Vagina (tissue), 2 donors: ENCODE results near the gene MBD5. TPM values are rescaled to one million over a fixed set of nuclear protein-coding genes. Genes with fewer than 3 reads are reported as not detected.

Experiments used
- DNase-seq, 2 donors: peaks; one replicate each; pipeline ENCODE4 v3.0.0-alpha.2; 2017; ENCODE audit errors: extremely low spot score in 2 of 2
- H3K27ac ChIP-seq: fragments of 200-600 bp; sonication (generic); one replicate; pipeline ENCODE4 v1.5.1; 2019
- H3K27me3 ChIP-seq: fragments of 200-600 bp; sonication (generic); one replicate; pipeline ENCODE4 v1.5.1; 2019
- H3K36me3 ChIP-seq, 2 donors: fragments of 200-600 bp; sonication (generic); one replicate each; pipeline ENCODE4 v1.5.1; 2017 to 2019
- H3K4me1 ChIP-seq: fragments of 200-600 bp; sonication (generic); one replicate; pipeline ENCODE4 v1.5.1; 2019
- H3K4me3 ChIP-seq, 2 donors: fragments of 200-600 bp; sonication (generic); 1 replicate in 1 of 2; 2 replicates in 1 of 2; pipeline ENCODE4 v1.5.1; 2016 to 2019
- H3K9me3 ChIP-seq: fragments of 200-600 bp; sonication (generic); one replicate; pipeline ENCODE4 v1.5.1; 2019
- POLR2A ChIP-seq, 2 donors: fragments of 450-650 bp; IDR thresholded peaks; one replicate each; pipeline ENCODE4 v1.6.1; 2017; ENCODE audit warnings: antibody characterized with exemption in 2 of 2, mild to moderate bottlenecking in 2 of 2, moderate library complexity in 2 of 2
- POLR2AphosphoS5 ChIP-seq, 2 donors: sonication (generic); formaldehyde crosslinking; IDR thresholded peaks; one replicate each; pipeline ENCODE4 v1.9.0; 2017; ENCODE audit warnings: antibody characterized with exemption in 2 of 2, mild to moderate bottlenecking in 2 of 2, low read depth in 1 of 2; ENCODE audit not compliant: insufficient read depth in 1 of 2
- intact Hi-C: fragments of 100-400 bp; cut with DNase I; formaldehyde crosslinking; loops from one replicate; pipeline ENCODE4 v1.15.1; 2023
- total RNA-seq: library from RNA; depleted of rRNA; stranded (reverse); fragments of >200 nt; gene quantifications from one replicate; pipeline ENCODE4 v1.2.3, GENCODE V29; 2016
- TF ChIP-seq, protein P1 (sequence below), 3 experiments: fragments of 450-650 bp in 2 of 3; fragments of 200-600 bp in 1 of 3; sonication (generic) in 1 of 3; IDR thresholded peaks; one replicate each; pipeline ENCODE4 v1.5.1; 2017 to 2019; ENCODE audit warnings: antibody characterized with exemption in 3 of 3, mild to moderate bottlenecking in 2 of 3, moderate library complexity in 2 of 3

Gene MBD5
- total RNA-seq, 1 donor from 2014 or later, result 32.7 TPM

DNA sequence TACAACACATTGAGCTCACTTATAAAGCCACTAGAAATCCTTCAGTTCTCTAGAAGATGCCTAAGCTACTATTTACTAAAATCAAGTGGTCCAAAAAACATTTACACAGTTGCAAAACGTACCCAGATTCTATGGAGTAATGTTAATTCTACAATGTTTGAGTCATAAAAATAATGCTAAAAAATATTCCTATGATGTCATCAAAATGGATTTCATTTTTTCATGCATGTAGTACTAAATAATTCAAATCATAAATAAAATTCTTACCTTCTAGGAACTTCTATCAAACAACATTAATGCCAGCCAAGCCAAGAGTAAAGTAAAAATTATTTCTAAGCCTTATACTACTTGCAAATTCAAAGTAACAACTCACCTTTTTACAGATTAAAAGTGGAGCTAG lies 454.7 kb downstream of the MBD5 start:
- no peak overlapping the region for H3K27ac ChIP-seq

DNA sequence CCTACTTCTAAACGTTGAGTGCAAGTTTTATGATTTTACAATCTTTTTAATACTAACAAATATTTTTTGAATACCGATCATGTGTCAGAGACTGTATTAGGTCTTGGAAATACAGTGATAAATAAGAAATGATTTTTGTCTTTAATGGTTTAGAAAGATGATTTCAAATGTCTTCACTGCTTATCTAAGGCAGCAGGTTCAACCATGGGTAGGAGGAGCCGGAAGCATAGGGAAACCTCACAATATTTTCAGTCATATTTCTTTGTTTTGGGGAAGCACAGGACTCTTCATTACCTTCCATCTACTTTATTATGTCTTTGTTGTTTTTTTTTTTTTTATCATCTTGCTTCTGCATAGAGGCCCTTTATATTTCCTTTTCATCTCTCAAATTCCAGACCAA lies 458.5 kb downstream of the MBD5 start:
- intact Hi-C loops, result no loop called here
- no peak for DNase-seq
- Histone ChIP-seq H3K4me1 (no peaks in the 10 kb centered on the region), H3K27me3 (no peaks in the 10 kb centered on the region), H3K4me3 (no peak overlapping the region), H3K27ac (no peak overlapping the region), H3K36me3 (no peaks in the 10 kb centered on the region), H3K9me3 (no peaks in the 10 kb centered on the region)
- TF ChIP-seq, protein P1, sequence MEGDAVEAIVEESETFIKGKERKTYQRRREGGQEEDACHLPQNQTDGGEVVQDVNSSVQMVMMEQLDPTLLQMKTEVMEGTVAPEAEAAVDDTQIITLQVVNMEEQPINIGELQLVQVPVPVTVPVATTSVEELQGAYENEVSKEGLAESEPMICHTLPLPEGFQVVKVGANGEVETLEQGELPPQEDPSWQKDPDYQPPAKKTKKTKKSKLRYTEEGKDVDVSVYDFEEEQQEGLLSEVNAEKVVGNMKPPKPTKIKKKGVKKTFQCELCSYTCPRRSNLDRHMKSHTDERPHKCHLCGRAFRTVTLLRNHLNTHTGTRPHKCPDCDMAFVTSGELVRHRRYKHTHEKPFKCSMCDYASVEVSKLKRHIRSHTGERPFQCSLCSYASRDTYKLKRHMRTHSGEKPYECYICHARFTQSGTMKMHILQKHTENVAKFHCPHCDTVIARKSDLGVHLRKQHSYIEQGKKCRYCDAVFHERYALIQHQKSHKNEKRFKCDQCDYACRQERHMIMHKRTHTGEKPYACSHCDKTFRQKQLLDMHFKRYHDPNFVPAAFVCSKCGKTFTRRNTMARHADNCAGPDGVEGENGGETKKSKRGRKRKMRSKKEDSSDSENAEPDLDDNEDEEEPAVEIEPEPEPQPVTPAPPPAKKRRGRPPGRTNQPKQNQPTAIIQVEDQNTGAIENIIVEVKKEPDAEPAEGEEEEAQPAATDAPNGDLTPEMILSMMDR (IDR thresholded peaks at IDR 0.05), result no peak
- TF ChIP-seq POLR2A (IDR thresholded peaks at IDR 0.05) (no peak), POLR2AphosphoS5 (IDR thresholded peaks at IDR 0.05; ENCODE audit: insufficient read depth in 1 of 2, low read depth in 1 of 2) (no peak)

More for the DNA sequence above, 454.7 kb downstream of the MBD5 start:
- intact Hi-C loops, result no loop called here
- no peak for DNase-seq
- Histone ChIP-seq H3K4me3 (no peak overlapping the region), H3K4me1 (no peaks in the 10 kb centered on the region), H3K27me3 (no peaks in the 10 kb centered on the region), H3K9me3 (no peaks in the 10 kb centered on the region), H3K36me3 (no peaks in the 10 kb centered on the region)
- TF ChIP-seq POLR2AphosphoS5 (IDR thresholded peaks at IDR 0.05; ENCODE audit: insufficient read depth in 1 of 2, low read depth in 1 of 2) (no peak), POLR2A (IDR thresholded peaks at IDR 0.05) (no peak)
- TF ChIP-seq, protein P1 (IDR thresholded peaks at IDR 0.05), result no peak

DNA sequence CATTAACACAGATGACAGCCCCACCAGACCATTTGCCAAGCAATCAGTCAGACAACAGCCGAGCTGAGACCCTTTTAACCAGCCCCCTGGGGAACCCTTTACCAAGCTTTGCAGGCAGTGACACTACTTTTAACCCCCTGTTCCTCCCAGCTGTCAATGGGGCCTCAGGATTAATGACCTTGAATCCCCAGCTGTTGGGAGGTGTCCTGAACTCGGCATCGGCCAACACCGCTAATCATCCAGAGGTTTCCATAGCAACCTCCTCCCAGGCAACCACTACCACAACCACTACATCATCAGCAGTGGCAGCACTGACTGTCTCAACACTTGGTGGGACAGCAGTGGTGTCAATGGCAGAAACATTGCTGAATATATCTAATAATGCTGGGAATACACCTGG lies 462.8 kb downstream of the MBD5 start:
- DNase-seq, result no peak
- intact Hi-C loops, result no loop called here
- TF ChIP-seq, protein P1 (IDR thresholded peaks at IDR 0.05), result no peak
- no peak for TF ChIP-seq POLR2AphosphoS5 (IDR thresholded peaks at IDR 0.05; ENCODE audit: insufficient read depth in 1 of 2, low read depth in 1 of 2)
- no peak for TF ChIP-seq POLR2A (IDR thresholded peaks at IDR 0.05)

DNA sequence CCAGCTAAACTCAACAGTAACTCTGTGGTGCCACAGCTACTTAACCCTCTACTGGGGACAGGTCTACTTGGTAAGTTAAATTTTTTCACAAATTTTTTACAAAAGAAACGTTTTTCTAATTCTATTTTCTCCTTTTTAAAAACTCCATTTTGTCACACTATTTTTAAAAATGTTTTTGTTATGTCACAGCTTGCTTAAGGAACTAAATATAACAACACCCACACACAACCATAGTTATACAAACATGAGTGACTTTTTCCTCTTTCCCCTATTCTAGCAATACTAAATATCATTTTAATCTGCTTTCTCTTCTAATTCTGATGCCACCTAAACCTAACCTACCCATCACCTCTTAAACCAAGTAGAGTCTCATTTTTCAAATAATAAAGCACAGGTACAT lies 463.2 kb downstream of the MBD5 start:
- no peak for DNase-seq
- Histone ChIP-seq H3K36me3 (no peaks in the 10 kb centered on the region), H3K4me1 (no peaks in the 10 kb centered on the region), H3K27me3 (no peaks in the 10 kb centered on the region), H3K4me3 (no peak overlapping the region), H3K9me3 (no peaks in the 10 kb centered on the region), H3K27ac (no peak overlapping the region)
- TF ChIP-seq POLR2A (IDR thresholded peaks at IDR 0.05) (no peak), POLR2AphosphoS5 (IDR thresholded peaks at IDR 0.05; ENCODE audit: insufficient read depth in 1 of 2, low read depth in 1 of 2) (no peak)
- TF ChIP-seq, protein P1 (IDR thresholded peaks at IDR 0.05), result no peak
- intact Hi-C loops, result no loop called here

More for the DNA sequence above, 462.8 kb downstream of the MBD5 start:
- H3K4me3 ChIP-seq, result no peak overlapping the region
- H3K9me3 ChIP-seq, result no peaks in the 10 kb centered on the region
- H3K27me3 ChIP-seq, result no peaks in the 10 kb centered on the region
- H3K36me3 ChIP-seq, result no peaks in the 10 kb centered on the region
- no peaks in the 10 kb centered on the region for H3K4me1 ChIP-seq
- H3K27ac ChIP-seq, result no peak overlapping the region

DNA sequence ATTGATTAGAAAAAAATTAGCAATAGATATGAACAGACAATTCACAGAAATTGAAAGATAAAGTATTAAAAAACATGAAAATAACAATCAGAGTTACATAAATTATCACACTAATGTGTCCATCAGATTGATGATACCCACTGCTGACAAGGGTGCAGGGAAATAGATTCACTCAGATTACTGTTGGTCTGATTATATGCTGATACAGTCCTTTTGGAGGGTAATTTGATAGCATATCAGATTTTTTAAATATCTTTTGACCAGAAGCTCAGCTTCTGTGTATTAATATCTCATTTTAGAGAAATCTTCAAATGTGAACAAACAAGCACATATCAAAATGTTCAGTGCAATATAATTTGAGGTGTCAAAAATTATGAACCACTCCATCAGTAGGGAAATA lies 465.8 kb downstream of the MBD5 start:
- intact Hi-C loops, result no loop called here
- H3K27ac ChIP-seq, result no peak overlapping the region
- no peaks in the 10 kb centered on the region for H3K4me1 ChIP-seq
- no peak for TF ChIP-seq POLR2AphosphoS5 (IDR thresholded peaks at IDR 0.05; ENCODE audit: insufficient read depth in 1 of 2, low read depth in 1 of 2)
- TF ChIP-seq, protein P1 (IDR thresholded peaks at IDR 0.05), result no peak
- no peak for TF ChIP-seq POLR2A (IDR thresholded peaks at IDR 0.05)
- no peak for DNase-seq
- H3K27me3 ChIP-seq, result no peaks in the 10 kb centered on the region
- no peaks in the 10 kb centered on the region for H3K9me3 ChIP-seq
- H3K36me3 ChIP-seq, result no peaks in the 10 kb centered on the region
- no peak overlapping the region for H3K4me3 ChIP-seq
